ENCODE data around the gene GARIN5B.
A peak's percentile ranks its signal among the peaks of the same experiment; 100 is the strongest.
"Not testable (repeated sequence)": the region's sequence is repeated elsewhere in the genome, so short reads cannot be mapped to it uniquely, and the experiment has no call there.

GARIN5B gene

DNA sequence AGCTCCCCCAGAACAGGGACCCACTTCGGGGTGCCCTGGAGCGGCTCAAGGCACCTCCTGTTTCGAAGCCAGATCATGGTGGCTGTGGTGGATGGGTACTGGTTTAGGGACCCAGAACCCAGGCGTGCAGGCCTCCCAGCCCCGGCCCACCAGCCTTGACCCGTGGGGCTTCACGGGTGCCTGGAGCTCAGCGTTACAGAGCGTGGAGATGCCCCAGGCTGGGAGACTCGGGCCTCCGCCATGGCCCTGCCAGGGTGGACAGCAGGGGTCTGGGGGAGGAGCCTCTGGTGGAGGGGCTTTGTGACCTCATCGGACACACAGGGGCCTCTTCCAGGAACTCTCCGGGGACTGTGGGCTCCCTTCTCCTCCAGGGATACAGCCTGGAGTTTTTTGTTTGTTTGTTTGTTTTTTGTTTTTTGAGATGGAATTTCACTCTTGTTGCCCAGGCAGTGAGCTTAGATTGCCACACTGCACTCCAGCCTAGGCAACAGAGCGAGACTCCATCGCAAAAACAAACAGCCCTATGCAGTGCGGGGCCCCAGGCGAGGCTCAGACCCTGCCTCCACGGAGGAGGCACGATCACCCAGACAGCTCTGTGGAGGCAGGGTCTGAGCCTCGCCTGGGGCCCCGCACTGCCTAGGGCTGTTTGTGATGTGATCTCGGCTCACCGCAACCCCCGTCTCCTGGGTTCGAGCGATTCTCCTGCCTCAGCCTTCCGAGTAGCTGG lies at the start of gene GARIN5B:
TSS of gene GARIN5B (minus strand) at position 271 of the 727 bp plus-strand sequence. CDS start at position 77, 194 bp downstream.
- DNase-seq (ENCODE audit: low read depth): no peak

DNA sequence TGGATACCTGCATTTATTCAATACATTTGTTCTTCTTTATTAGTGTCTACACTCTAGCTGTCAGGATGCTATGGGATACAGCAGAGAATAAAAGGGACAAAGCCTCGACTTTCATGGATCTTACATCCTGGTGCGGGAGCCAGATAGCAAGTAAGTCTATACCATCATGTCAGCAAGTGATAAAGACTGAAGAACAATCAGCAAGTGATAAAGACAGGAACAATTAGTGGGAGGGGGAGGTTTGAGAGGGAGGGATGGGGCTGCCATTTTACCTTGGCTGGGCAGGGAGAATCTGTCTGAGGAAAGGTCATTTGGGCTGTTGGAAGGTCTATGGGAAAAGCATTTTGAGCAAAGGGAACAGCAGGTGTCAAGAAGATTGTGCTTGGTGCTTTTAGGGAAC lies 47.1 kb upstream of the GARIN5B start:
- DNase-seq (ENCODE audit: low read depth): no peak

GRCh38 chr19:55409179-55409578 lies 46.1 kb upstream of the GARIN5B start:
- not testable (repeated sequence) for DNase-seq (ENCODE audit: low read depth)

- no peak for DNase-seq (ENCODE audit: low read depth)
Measured at GRCh38 chr19:55408533-55408872, 45.4 kb upstream of the GARIN5B start.

DNA sequence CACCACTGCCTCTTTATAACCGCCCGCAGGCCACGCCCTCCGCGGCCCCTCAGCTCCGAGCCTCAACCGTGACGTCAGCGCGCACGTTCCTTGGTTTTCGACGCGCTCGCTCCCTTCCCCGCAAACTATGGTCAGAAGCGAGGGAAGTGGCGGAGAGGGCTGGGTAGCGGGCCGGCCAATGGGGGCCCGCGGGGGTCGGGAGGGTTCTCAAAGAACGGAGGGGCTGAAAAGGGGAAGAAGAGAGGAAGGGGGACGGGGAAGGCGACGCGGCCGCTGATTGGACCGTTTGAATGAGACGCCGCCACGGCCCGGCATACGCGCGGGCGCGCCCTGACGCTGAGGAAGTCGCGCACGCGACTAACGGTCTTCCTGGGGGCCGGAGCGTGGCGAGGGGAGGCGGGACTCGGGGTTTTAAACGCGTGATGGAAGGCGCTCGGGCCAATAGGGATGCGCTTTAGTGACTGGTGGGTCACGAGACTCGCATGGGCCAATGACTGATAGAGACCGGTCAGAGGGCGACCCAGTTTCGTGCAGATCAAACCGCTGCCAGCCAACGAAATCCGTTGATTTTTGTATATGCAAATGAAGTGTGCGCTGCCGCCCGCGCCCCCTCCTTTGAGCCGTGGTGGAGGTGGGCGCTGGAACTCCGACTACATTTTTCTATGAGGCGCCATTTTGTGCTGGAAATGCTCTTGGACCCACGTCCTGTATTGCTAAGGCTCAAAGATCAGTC lies 44.9 kb upstream of the GARIN5B start:
- peak; percentile 97 for DNase-seq (ENCODE audit: low read depth)

GRCh38 chr19:55407550-55407799 lies 44.4 kb upstream of the GARIN5B start, which contains the start of gene UBE2S:
Gene UBE2S (minus strand): TSS chr19:55407788. CDS start chr19:55407589, 199 bp downstream.
- DNase-seq (ENCODE audit: low read depth): not testable (repeated sequence)

GRCh38 chr19:55406826-55407549 lies 43.9 kb upstream of the GARIN5B start:
- no peak for DNase-seq (ENCODE audit: low read depth)

- no peak for DNase-seq (ENCODE audit: low read depth)
Measured at GRCh38 chr19:55406091-55406825, 43.2 kb upstream of the GARIN5B start.

DNA sequence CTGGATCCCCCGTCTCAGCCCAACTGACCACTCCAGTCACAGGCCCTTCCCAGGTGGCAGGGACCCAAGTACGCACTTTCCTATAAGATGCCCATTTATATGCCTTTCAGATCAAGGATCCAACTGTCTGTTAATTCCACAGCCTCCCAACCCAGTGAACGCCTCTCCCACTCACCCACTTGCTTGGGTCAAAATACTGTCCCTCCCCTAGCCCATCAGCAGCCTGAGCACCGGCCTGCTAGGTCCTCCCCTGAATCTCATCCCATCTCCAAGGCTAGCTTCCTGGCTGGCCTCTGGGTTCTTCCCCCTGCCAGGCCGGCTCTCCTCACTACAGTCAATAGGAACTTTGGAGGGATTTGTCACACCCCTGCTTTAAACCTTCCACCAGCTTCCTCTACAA lies 42.6 kb upstream of the GARIN5B start:
- DNase-seq (ENCODE audit: low read depth): no peak

GRCh38 chr19:55402509-55402908 lies 39.4 kb upstream of the GARIN5B start:
- DNase-seq (ENCODE audit: low read depth): no peak

DNA sequence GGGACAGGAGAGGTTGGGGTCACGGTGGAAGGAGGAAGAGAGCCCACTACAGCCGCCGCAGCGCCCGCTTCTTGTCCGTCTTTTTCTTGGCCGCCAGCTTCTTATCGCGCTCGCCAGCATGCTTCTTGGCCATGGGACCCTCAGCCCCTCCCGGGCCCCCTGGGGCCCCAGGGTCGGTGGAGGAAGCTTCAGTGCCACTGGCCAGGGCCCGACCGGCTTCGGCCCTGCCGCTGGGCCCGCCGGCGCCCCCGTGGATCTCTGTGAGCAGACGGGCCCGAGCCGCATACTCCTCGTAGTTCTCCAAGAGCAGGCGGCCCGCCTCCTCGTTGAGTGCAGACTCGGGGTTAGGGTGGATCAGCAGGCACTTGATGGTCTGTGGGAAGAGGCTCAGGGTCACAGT lies 38.3 kb upstream of the GARIN5B start:
- DNase-seq (ENCODE audit: low read depth): not testable (repeated sequence)

DNA sequence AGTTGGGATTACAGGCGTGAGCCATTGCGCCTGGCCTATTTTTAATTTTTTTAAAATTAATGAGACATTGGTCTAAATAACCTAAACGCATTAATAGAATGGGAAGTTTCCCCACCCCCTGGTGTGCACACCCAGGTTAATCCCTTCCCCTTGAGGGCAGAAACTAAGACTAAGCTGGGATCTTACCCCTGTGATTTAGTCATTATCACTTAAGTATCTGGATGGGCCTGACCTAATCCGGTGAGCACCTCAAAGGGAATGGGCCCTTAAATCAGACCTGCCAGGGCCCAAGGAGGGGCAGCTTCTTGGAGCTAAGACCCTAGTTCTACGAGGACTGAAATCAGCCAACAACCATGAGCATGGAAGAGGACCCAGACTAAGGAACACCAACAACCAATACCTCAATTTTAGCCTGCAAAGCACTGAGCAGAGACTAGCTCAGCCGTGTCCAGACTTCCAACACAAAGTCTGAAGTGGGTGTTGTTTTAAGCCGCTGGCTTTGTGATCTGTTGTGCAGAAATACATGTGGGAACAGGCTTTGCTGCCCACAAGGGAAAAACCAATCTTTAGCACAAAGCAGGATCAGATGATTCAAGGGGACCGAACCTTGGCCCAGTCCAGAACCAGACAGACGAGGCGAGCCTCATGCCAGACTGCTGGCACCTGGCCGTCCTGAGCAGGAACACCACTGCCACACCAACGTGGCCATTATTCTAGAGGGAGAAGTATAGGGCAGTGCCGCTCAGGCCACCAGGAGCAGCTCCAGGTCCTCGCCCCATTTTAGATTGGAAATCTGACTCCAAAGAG lies 37.4 kb upstream of the GARIN5B start:
- DNase-seq (ENCODE audit: low read depth): no peak

DNA sequence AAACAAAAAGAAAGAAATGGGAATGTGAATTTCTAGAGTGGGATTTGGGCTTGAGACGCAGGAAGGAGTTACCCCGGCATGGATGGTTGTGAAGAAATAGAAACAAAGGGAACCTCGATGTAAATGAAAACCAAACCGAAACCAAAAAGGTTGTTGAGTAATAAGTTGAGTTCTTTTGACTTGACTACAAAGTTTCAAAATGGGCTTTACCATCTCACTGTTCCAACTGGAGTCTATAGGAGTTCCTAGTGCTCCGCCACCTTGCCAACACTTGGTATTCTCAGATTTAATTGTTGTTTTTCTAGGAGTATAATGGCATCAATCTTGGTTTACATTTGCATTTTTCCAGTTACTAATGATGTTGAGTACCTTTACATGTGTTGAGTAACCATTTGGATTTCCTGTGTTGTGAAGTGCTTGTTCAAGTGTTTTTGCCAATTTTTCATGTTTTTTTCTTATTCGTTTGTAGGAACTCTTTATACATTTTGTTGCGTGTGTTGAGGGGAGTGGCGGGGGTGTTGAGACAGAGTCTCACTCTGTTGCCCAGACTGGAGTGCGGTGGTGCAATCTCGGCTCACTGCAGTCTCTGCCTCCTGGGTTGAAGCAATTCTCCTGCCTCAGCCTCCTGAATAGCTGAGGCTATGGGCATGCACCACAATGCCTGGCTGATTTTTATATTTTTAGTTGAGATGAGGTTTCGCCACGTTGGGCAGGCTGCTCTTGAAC lies 35.3 kb upstream of the GARIN5B start:
- no peak for DNase-seq (ENCODE audit: low read depth)

DNA sequence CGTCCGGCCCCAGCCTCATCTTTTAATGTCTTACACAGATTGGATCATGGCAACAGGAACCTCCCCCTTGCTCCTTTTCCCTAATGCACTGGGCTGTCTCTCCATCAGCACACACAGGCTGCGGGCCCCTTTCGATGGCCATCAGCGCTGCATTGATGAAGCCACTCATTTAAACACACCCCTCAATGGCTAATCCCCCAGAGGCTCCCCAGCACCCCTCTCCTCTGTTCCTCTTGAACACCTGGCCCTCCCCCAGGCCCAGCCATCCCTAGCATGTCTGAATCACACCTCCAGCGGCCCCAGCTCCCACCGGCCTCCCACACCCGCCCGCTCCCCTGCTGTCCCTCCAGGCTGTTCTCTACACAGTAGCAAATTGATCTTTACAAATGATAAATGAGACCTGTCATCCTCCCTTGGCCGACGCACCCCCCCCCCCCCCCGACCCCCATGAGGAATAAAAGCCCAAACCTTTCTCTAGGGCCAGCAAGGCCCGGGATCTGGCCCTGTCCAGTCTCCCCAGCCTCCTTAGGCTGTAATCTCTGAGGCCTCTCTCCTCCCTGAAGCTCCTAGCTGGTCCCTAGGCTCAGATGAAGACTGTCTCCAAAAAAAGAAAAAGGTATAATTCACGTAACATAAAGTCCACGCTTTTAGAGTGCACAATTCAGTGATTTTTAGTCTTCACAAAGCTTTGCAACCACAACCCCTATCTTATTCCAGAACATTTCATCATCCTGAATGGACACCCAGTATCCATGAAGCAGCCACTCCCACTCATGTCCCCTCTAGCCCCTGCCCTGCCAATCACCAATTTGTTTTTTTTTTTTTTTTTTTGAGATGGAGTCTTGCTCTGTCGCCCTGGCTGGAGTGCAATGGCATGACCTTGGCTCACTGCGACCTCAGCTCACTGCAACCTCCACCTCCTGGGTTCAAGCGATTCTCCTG lies 30.0 kb upstream of the GARIN5B start:
- DNase-seq (ENCODE audit: low read depth): no peak

DNA sequence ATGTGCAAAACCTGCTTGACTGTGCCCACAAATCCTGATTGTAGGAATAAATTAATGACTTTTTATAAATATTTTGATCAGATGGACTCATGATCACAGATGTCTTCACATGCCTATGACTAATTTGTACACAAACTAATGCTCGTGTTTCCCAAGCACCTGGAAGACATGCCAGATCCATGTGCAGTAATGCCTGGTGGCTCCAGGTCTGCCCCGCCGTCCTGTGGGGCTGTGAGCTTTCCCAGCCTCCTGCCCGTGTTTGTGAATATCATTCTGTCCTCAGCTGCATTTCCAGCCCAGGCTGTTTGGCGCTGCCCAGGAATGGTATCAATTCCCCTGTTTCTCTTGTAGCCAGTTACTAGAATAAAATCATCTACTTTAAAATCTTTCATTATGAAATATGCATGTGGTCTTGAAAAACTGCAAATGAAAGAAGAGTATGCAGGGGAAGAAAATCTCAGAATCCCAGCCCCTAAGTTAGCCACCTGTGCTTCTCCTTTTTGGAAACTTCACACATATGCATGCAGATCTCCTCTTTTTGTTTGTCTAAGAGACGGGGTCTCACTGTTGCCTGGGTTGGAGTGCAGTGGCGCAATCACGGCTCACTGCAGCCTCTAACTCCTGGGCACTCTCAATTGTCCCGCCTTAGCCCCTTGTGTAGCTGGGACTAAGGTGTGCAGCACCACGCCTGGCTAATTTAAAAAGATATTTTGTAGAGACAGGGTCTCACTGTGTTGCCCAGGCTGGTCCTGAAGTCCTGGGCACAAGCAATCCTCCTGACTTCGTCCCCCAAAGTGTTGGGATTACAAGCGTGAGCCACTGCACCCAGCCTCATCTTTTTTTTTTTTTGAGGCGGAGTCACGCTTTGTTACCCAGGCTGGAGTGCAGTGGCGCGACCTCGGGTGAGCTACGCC lies 28.9 kb upstream of the GARIN5B start:
- no peak for DNase-seq (ENCODE audit: low read depth)

- no peak for DNase-seq (ENCODE audit: low read depth)
Measured at GRCh38 chr19:55391191-55391670, 28.2 kb upstream of the GARIN5B start.

- DNase-seq (ENCODE audit: low read depth): no peak
Measured at GRCh38 chr19:55390461-55390880, 27.4 kb upstream of the GARIN5B start.

Data from activated T-cell treated with anti-CD3 and anti-CD28 coated beads for 24 hours (primary cell).